Colon (tissue), 2 donors: ENCODE results near the gene CRB2.

Experiments used
- FAIRE-seq: peaks from 2 replicates; lab custom pipeline; 2012; peaks lifted over from hg19 to GRCh38; lab: Jason Lieb, UNC
- donor health status: control.
- donor health status: control.

Gene CRB2

GRCh38 chr9:123365287-123365880 is 9.4 kb downstream of the CRB2 start:
- FAIRE-seq, result no peak

DNA sequence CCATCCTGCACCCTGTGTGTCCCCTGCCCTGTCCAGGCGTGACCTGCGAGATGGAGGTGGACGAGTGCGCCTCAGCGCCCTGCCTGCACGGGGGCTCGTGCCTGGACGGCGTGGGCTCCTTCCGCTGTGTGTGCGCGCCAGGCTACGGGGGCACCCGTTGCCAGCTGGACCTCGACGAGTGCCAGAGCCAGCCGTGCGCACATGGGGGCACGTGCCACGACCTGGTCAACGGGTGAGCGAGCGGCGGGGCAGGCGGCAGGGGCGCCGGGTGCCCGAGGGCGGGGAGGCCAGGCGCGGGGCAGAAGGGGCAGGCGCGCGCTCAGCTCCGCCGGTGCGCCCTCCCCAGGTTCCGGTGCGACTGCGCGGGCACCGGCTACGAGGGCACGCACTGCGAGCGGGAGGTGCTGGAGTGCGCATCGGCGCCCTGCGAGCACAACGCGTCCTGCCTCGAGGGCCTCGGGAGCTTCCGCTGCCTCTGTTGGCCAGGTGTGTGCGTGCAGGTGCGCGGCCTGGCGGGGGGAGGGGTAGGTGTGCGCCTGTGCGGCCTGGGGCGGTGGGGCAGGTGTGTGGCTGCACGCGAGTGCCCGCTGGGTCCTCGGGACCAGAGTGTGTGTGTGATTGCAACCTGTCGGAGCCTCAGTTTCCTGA is 10.0 kb downstream of the CRB2 start:
- FAIRE-seq, result no peak

DNA sequence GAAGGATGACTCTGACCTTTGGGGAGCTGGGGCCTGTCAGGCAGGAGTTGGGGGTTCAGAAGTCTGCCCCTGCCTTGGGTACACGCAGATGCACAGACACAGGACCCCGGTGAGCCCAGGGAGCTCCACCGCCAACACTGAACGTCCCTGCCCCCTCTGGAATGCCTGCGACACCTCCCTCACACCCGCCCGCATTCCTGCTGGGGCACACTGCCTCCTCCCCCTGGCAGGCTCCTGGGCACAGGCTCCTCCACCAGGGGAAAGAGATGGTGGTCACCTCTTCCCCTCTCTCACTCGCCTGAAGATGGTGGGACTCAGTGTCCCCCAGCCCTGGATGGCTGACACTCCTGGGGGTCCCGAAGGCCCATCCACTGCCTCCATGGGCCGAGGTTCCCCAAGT is 12.0 kb downstream of the CRB2 start:
- FAIRE-seq, result no peak

DNA sequence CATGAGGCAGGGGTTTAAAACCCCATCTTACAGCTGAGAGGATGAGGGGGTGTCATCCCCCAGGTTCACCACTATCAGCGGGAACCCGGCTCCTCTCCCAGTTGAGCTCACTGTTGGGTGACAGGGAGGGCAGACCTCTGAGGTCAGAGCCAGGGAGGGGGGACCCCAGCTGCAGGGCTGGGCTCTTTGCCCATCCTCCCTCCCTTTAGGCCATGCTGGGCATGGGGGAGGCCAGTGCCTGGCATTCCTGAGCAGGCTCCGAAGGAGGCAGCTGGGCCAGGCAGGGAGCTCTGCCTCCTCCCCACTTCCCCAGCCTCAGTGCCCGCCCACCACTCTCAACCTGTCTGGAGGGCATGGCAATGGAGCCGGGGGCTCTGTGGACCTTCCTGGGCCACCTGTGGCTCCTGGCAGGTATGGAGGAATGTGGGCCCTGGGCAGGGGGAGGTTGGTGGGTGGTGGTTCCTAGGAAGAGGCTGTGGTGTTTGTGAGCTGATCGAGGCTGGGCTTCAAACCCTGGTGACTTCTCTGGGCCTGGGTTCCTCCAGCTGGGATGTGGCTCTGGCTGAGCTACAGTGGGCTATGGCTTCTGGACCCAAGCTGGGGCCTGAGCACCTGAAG is 12.6 kb downstream of the CRB2 start:
- FAIRE-seq, result no peak

GRCh38 chr9:123369296-123369695 is 13.3 kb downstream of the CRB2 start:
- FAIRE-seq, result no peak

DNA sequence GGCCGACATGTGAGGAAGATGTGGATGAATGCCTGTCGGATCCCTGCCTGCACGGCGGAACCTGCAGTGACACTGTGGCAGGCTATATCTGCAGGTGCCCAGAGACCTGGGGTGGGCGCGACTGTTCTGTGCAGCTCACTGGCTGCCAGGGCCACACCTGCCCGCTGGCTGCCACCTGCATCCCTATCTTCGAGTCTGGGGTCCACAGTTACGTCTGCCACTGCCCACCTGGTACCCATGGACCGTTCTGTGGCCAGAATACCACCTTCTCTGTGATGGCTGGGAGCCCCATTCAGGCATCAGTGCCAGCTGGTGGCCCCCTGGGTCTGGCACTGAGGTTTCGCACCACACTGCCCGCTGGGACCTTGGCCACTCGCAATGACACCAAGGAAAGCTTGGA is 14.1 kb downstream of the CRB2 start:
- FAIRE-seq, result no peak

DNA sequence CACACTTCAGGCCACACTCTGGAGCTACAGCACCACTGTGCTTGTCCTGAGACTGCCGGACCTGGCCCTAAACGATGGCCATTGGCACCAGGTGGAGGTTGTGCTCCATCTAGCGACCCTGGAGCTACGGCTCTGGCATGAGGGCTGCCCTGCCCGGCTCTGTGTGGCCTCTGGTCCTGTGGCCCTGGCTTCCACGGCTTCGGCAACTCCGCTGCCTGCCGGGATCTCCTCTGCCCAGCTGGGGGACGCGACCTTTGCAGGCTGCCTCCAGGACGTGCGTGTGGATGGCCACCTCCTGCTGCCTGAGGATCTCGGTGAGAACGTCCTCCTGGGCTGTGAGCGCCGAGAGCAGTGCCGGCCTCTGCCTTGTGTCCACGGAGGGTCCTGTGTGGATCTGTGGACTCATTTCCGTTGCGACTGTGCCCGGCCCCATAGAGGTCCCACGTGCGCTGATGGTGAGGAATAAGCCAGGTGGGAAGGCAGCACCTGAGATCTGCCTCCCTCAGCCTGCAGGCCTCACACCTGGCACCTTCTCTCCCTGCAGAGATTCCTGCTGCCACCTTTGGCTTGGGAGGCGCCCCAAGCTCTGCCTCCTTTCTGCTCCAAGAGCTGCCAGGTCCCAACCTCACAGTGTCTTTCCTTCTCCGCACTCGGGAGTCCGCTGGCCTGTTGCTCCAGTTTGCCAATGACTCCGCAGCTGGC is 14.7 kb downstream of the CRB2 start:
- FAIRE-seq, result no peak

- FAIRE-seq, result no peak
Measured at GRCh38 chr9:123371228-123371584, 15.2 kb downstream of the CRB2 start.

DNA sequence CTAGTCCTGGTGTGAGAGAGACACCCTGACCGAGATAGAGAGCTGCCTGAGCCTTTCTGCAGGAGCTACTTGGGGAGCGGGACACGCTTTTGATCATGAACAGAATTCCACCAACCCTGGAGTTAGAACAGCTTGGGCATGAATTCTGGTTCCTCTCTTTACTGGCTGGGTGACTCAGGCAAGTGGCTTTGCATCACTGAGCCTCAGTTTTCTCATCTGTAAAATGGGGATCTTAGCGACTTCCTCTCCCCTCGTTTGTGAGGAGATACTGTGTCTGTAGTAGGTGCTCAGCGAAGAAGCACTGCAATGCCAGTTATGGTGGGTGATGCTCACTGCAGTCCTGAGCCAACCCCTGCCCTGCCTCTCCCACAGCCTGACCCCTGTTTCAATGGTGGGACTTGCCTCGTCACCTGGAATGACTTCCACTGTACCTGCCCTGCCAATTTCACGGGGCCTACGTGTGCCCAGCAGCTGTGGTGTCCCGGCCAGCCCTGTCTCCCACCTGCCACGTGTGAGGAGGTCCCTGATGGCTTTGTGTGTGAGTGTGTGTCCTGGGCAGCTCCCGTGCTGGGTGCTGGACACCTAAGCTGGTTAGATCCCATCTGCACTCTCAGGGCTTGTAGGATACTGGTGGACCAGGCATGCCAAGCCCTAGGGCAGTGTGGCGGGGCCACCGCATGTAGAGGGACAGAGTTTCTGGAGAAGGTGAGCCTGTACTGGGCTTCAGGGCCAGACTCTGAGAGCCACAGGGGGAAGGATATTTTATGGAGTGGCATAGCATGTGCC is 16.0 kb downstream of the CRB2 start:
- FAIRE-seq, result no peak

DNA sequence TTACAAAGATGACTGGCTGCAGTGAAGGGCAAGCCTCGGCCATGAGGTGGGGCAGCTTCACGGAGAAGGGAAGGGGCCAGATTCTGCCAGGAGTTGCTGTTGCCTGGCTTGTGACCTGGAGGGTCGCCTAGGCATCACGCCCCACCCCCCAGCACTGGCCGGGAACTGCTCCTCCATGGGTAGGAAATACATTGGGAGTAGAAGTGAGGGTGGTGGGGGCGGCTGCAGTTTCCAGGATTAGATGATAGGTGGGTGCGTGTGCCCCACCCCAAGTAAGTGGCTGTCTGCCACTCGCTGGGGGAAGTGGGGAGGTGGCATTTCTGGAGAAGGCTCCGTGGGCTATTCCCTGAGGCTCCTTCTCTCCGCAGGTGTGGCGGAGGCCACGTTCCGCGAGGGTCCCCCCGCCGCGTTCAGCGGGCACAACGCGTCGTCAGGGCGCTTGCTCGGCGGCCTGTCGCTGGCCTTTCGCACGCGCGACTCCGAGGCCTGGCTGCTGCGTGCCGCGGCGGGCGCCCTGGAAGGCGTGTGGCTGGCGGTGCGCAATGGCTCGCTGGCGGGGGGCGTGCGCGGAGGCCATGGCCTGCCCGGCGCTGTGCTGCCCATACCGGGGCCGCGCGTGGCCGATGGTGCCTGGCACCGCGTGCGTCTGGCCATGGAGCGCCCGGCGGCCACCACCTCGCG is 16.9 kb downstream of the CRB2 start:
- no peak for FAIRE-seq

DNA sequence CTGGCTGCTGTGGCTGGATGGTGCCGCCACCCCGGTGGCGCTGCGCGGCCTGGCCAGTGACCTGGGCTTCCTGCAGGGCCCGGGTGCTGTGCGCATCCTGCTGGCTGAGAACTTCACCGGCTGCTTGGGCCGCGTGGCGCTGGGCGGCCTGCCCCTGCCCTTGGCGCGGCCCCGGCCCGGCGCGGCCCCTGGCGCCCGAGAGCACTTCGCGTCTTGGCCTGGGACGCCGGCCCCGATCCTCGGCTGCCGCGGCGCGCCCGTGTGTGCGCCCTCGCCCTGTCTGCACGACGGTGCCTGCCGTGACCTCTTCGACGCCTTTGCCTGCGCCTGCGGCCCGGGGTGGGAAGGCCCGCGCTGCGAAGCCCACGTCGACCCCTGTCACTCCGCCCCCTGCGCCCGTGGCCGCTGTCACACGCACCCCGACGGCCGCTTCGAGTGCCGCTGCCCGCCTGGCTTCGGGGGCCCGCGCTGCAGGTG is 17.5 kb downstream of the CRB2 start:
- no peak for FAIRE-seq

- no peak for FAIRE-seq
Measured at GRCh38 chr9:123373946-123374345, 17.9 kb downstream of the CRB2 start.

DNA sequence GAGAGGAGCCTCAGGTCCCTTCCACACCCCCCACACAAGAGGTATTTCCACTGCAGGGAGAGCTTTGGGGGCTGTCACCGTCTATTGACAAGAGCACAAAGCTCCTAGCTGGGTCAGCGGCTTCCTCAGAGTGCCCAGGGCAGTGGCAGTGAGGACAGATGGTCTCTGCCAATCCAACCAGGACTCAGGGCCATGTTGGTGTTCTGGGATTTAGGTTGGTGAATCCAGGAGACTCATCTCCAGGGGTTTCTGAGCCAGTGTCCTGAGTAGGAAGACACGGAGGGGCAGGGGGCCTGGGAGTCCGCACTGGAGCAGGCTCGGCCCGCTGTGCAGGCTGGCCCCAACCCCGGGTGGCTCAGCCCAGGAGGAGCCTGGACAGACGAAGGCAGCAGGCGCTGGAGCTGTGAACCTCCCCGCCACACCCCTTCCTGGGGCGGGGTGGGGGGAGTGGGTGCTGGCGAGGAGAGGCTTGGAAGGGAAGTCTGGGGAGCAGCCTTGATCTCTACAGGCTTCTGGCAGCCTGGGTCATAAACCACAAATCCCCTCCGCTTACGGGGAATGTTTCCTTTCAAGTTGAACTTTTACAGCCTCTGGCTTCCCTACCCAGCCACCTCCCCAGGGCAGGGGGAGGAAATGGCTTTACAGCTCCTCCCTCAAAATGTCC is 19.6 kb downstream of the CRB2 start:
- FAIRE-seq, result no peak

DNA sequence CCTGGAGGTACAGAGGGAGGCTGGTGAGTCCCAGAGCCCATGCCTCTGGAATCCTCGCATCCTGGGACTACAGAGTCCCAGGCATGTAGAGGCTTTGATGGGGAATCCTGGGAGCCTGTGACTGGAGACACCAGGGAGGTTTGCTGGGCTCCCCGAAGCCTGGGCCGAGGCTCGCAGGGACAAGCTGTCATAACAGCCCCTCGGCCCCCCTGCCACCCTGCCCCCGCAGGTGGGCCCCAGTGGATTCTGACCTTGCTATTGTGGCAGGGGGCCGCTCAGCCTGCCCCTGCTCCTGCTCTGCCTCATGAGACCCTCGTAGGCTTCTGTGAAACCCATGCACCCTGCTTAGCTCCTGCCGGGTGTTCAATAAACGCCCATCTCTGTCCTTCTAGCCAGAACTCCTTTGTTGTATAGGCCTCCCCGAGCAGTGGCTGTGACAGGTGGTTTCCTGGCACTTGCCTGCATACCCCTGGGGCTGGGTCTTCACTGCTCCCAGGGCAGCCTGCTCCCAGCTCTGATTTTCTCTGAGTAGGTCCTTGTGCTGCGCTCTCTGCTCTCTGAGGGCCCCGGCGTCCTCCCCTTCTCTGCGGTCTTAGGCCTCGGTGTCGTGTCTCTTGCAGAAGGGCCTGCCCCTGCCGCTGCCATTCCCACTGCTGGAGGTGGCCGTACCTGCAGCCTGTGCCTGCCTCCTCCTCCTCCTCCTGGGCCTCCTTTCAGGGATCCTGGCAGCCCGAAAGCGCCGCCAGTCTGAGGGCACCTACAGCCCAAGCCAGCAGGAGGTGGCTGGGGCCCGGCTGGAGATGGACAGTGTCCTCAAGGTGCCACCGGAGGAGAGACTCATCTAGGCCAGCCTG is 20.4 kb downstream of the CRB2 start:
- no peak for FAIRE-seq

DNA sequence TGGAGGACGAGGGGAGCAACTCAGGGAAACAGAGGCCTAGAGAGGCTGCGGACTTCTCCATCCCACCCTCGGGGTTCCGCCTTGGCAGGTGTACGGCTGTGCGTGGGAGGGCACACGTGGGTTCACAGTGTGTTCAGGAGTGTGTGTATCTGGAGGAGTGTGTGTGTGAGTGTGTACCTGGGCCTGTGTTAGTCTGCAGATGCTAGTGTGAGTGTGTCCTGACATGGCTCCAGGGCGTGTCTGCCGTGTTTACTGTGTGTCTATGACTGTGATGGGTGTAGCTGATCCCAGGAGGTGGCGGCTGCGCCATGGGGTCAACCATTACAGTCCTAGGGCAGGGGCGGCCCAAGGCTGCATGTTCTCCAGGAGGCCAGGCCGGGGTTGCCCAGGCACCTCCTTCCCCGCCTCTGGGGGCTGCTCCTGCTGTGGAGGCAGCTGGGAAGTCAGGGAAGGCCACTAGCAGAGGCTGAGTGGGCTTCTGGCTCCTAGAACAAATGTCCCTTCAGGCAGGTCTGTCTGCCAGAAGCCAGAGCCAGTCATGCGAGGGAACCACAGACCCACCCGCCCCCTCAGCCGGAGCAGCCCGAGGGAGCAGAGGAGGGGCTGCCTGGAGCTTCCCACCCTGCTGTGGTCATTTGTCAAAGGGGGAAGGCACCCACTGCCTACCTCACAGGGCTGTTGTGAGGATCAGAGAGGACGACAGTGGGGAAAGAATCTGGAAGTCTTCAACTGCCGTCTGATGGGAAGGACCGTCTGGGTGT is 21.4 kb downstream of the CRB2 start:
- no peak for FAIRE-seq

DNA sequence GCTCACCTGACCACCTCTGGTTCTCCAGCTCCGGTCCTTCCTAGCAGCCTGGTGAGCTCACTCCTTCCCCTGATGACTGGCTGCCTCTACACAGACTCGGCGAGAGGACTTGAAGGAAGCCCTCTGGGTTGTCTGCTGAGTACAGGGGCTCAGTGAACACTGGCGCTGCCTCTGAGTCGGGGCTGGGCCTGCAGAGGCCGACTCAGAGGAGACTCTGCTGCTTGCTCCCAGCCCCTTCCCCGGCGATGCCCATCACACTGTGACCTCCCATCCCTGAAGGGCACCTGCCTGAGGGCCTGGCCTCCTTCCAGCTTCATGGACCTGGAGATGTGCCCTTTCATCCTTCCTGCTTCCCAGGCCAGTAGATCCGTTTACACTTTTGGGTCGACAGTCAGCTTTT is 22.0 kb downstream of the CRB2 start:
- no peak for FAIRE-seq

DNA sequence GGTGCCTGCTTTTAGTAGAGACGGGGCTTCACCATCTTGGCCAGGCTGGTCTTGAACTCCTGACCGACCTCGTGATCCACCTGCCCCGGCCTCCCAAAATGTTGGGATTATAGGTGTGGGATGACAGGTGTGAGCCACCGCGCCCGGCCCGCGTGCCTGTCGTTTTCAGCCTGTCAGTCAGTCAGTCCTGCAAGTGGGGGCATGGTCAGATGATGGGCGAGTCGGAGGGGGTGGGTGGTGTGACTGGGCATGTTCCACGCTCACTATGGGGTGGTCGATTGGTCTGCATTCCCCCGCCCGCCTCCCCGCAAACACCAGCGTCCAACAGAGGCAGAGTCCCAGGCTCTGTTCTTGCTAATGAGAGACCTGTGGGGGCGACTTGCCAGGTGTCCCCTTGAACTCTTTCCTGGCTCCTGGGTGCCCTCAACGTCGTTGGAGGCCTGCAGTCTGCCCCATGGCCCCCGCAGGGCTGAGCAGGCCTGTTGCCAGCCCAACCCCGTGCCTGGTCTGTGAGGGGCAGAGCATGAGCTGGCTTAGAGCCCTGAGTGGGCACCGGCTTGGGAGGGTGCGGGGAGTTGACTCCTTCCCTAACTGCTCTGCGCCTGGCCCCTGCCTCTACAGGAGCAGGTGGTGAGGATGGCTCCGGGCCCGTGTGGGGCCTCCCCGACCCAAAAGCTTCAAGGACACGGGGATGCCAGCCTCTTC is 23.1 kb downstream of the CRB2 start:
- no peak for FAIRE-seq

DNA sequence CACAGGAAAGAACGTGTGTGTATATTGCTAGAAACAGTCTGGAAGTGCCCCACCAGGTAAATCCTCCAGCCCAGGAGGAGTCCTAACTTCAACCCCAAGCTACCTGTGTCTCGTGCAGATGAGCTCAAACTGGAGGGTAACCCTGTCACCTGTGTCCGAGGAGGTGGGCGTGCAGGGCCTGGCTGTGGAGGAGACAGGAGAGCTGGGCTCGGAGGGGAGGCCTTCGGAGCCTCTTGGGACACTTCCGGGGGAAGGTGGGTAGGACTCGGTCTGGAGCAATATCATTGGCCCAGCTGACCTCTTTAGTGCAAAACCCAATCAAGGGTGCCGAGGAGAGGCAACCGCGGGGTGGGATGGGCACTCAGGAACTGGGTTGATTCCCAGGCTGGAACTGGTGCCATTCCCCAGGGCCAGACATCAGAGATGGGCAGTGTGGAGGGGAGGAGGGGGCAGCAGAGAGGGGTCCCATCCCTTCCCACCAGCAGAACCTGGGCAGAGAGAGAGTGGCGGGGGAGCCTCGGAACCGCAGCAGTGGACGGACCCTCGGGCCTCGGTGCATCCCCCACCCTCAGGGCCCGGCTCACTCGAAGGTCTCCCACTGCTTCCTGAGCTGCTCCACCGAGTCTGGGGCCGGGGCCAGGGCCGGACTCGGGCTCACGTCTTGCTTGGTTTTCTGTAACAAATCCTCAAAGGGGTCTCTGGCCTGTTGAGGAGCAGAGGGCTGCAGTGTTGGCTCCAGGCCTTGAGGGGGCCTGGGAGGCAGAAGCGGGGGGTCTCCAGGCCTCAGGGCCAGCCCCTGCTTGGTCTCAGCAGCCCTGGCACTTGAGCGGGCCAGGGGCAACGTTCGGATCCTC is 25.1 kb downstream of the CRB2 start:
- no peak for FAIRE-seq
